Stimulated activated CD8-positive, alpha-beta memory T cell treated with anti-CD3 and anti-CD28 coated beads, Interleukin-4, amount 100 ng/mL, for 24 hours (primary cell): ENCODE data around the gene EIF3K.

Experiments
- DNase-seq: peaks from one replicate; pipeline ENCODE4 v3.0.0-alpha.2; 2020; ENCODE audit warnings: low read depth

Gene EIF3K

GRCh38 chr19:38649305-38650171 lies 30.6 kb downstream of the EIF3K start:
- DNase-seq, result no peak

- DNase-seq, result no peak
These were observed 31.3 kb downstream of the EIF3K start for GRCh38 chr19:38650172-38650775.

GRCh38 chr19:38650911-38651584 lies 32.1 kb downstream of the EIF3K start:
- no peak for DNase-seq

- no peak for DNase-seq
These were observed 34.1 kb downstream of the EIF3K start for GRCh38 chr19:38653028-38653571.

GRCh38 chr19:38654628-38655055 lies 35.7 kb downstream of the EIF3K start:
- no peak for DNase-seq

GRCh38 chr19:38655148-38655824 lies 36.3 kb downstream of the EIF3K start:
- no peak for DNase-seq

- DNase-seq, result no peak
These were observed 37.4 kb downstream of the EIF3K start for GRCh38 chr19:38656171-38656981.

- no peak for DNase-seq
These were observed 38.7 kb downstream of the EIF3K start for GRCh38 chr19:38657633-38658222.

GRCh38 chr19:38658462-38659306 lies 39.7 kb downstream of the EIF3K start:
- DNase-seq, result no peak

GRCh38 chr19:38660724-38661123 lies 41.7 kb downstream of the EIF3K start:
- no peak for DNase-seq

GRCh38 chr19:38661136-38661535 lies 42.1 kb downstream of the EIF3K start:
- DNase-seq, result no peak

- DNase-seq, result no peak
These were observed 43.0 kb downstream of the EIF3K start for GRCh38 chr19:38661996-38662395.

- DNase-seq, result no peak
These were observed 43.7 kb downstream of the EIF3K start for GRCh38 chr19:38662537-38663155.

- no peak for DNase-seq
These were observed 44.2 kb downstream of the EIF3K start for GRCh38 chr19:38663156-38663651.

GRCh38 chr19:38663957-38664502 lies 45.0 kb downstream of the EIF3K start:
- DNase-seq, result no peak

- no peak for DNase-seq
These were observed 45.7 kb downstream of the EIF3K start for GRCh38 chr19:38664503-38665211.

GRCh38 chr19:38665219-38665931 lies 46.4 kb downstream of the EIF3K start:
- DNase-seq, result no peak
